K562 (cell line): ENCODE measurements around the gene RBM17. TPM values are rescaled to one million over a fixed set of nuclear protein-coding genes. Genes with fewer than 3 reads are reported as not detected.

ENCODE experiments used
- ARID2 ChIP-seq: fragments of 450-650 bp; IDR thresholded peaks from 2 replicates; pipeline ENCODE4 v1.6.1; 2017; ENCODE audit warnings: antibody characterized with exemption, mild to moderate bottlenecking
- BCL6 ChIP-seq: fragments of 250-450 bp; sonication (Bioruptor Pico); IDR thresholded peaks from 2 replicates; pipeline ENCODE4 v1.4.0; 2020
- BRD9 ChIP-seq: fragments of 450-650 bp; IDR thresholded peaks from 2 replicates; pipeline ENCODE4 v1.6.1; 2018; ENCODE audit warnings: low read depth; ENCODE audit not compliant: partially characterized antibody
- HSF4 ChIP-seq: fragments of 250-450 bp; sonication (Bioruptor Pico); IDR thresholded peaks from 2 replicates; pipeline ENCODE4 v2.1.2; 2022; ENCODE audit warnings: mild to moderate bottlenecking, moderate library complexity, borderline replicate concordance
- POLR2A ChIP-seq: fragments of 450-650 bp; conservative IDR thresholded peaks from 2 replicates; pipeline ENCODE4 v1.6.1; 2016
- RNF219 ChIP-seq: fragments of 250-450 bp; sonication (Bioruptor Pico); IDR thresholded peaks from 2 replicates; pipeline ENCODE4 v1.5.0; 2022; ENCODE audit warnings: mild to moderate bottlenecking
- TBP ChIP-seq: optimal IDR thresholded peaks from 2 replicates; pipeline ENCODE3; 2011; ENCODE audit warnings: low read depth, low read length, improper control_type of control experiment
- ZBTB1 ChIP-seq: sonication (generic); formaldehyde crosslinking; IDR thresholded peaks from 2 replicates; pipeline ENCODE4 v1.8.1; 2023; ENCODE audit warnings: missing genetic modification reagents, low read depth, mild to moderate bottlenecking, borderline replicate concordance
- ZBTB12 ChIP-seq: fragments of 250-450 bp; sonication (Bioruptor Pico); IDR thresholded peaks from 2 replicates; pipeline ENCODE4 v1.4.0; 2020
- ZBTB40 ChIP-seq, 2 experiments: fragments of 450-650 bp in 1 of 2; sonication (generic) in 1 of 2; formaldehyde crosslinking in 1 of 2; IDR thresholded peaks; 2 replicates each; pipeline versions ENCODE4 v1.7.1 to v1.9.0; 2016 to 2022; ENCODE audit warnings: inconsistent platforms in 1 of 2, mild to moderate bottlenecking in 1 of 2, missing genetic modification reagents in 1 of 2
- ZBTB5 ChIP-seq: fragments of 450-650 bp; IDR thresholded peaks from 2 replicates; pipeline ENCODE4 v1.6.1; 2017; ENCODE audit warnings: antibody characterized with exemption
- polyA plus RNA-seq, 8 experiments: library from polyadenylated mRNA; depleted of rRNA in 4 of 8; stranded (reverse) in 5 of 8; unstranded in 3 of 8; fragments of >200 nt; fragmentation: Nextera tagmentation in 2 of 8; fragmentation: Illumina TruSeq in 1 of 8; extraction: Ambion mirVana in 2 of 8; extraction: Trizol in 1 of 8; gene quantifications; 2 replicates each; pipeline versions ENCODE4 v1.2.1 to v1.2.3, GENCODE V29; 2011 to 2014; ENCODE audit warnings: inconsistent platforms in 1 of 8, missing spikeins in 1 of 8
- total RNA-seq, 7 experiments: library from RNA; depleted of rRNA in 6 of 7; stranded (reverse); fragments of >200 nt in 6 of 7; fragmentation: Illumina TruSeq in 2 of 7; extraction: Trizol in 2 of 7; gene quantifications; 2 replicates each; pipeline versions ENCODE4 v1.2.1 to v1.2.3, GENCODE V29; 2011 to 2021; ENCODE audit warnings: low replicate concordance in 1 of 7

Gene RBM17
- total and polyA plus RNA-seq, 9 of the 15 experiments (the other 6 are each of a cell fraction or from before 2014, with no cell fraction given), result 23.6 to 217 (median 124) TPM

- no peak for TF ChIP-seq ZBTB40 (IDR thresholded peaks at IDR 0.05)
- TF ChIP-seq ZBTB40 (CRISPR knock-in tag; IDR thresholded peaks at IDR 0.05), result no peak
- TF ChIP-seq HSF4 (CRISPR knock-in tag), result no peak
- TF ChIP-seq BRD9, result no peak
- no peak for TF ChIP-seq ZBTB5
- no peak for TF ChIP-seq RNF219 (CRISPR knock-in tag)
- TF ChIP-seq TBP, result no peak
- peak; percentile 62; the same call in 1 of the 2 replicates for TF ChIP-seq ZBTB12 (CRISPR knock-in tag)
- no peak for TF ChIP-seq ZBTB1 (CRISPR knock-in tag)
- no peak for TF ChIP-seq BCL6 (CRISPR knock-in tag)
- TF ChIP-seq ARID2, result no peak
- peak; percentile 71 for TF ChIP-seq POLR2A
Observed at GRCh38 chr10:6144406-6145165, 55.8 kb downstream of the RBM17 start (continued).
